Measurements from ENCODE around the gene GLIS1.
A peak's percentile ranks its signal among the peaks of the same experiment; 100 is the strongest.

The GLIS1 gene

DNA sequence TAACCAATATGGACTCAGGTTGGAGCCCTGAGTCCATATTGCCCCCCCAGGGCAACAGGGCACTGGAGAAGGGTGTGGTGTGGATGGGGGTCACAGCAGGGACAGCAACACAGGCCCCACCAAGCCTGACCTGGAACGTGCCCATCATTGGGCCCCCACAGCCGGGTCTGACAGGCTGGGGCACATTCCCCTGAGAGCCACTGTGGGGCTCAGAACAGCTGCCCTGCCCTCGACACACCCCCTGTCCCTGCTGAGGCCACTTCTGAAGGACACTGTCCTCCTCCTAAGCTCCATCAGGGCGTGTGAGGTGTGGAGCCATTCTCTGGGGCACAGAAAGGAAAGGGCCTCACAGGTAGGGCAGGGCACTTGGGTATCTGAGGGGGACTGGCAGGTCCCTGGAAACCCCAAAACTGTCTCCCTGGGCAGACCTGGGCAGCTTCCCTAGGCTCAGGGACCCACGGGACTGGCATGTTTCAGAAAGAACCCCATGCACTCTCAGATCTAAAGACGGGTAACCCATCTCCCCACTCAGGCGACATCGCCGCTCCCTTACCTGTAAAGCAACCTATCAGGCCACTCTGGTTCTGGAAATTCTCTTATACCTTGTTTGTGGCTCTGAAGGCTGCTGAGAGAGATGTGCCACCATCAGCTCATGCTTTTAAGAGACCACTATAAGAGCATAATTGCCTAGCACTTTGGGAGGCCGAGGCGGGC, 184.2 kb downstream of the GLIS1 start:
- no peak overlapping the region for H3K4me3 ChIP-seq (ENCODE audit: low read length, poor library complexity, severe bottlenecking)
- H3K9ac ChIP-seq (ENCODE audit: low read depth, low read length, poor library complexity, severe bottlenecking), result peak overlapping the region; percentile 15
- H3K27me3 ChIP-seq (ENCODE audit: insufficient read depth, low read length, poor library complexity, severe bottlenecking), result no peaks in the 10 kb centered on the region
- H3K79me2 ChIP-seq (ENCODE audit: insufficient read depth, low read length), result no peaks in the 10 kb centered on the region
- peaks cover 4% of the 10 kb centered on the region; the same call in 1 of the 2 replicates for H3F3A ChIP-seq (ENCODE audit: low read depth)
- no peak overlapping the region for H2AFZ ChIP-seq (ENCODE audit: low read length)
- H4K20me1 ChIP-seq (ENCODE audit: insufficient read depth, low read length, poor library complexity, severe bottlenecking), result no peaks in the 10 kb centered on the region
- peak overlapping the region; percentile 24 for H3K4me2 ChIP-seq (ENCODE audit: low read depth, low read length, poor library complexity, severe bottlenecking)
- peaks cover 46% of the 10 kb centered on the region for H3K4me1 ChIP-seq (ENCODE audit: insufficient read depth, low read length, poor library complexity, severe bottlenecking)
- no peaks in the 10 kb centered on the region for H3K9me2 ChIP-seq (replicated peaks; ENCODE audit: low read depth, low read length)
- TF ChIP-seq EZH2phosphoT487 (IDR thresholded peaks at IDR 0.05; ENCODE audit: borderline replicate concordance), result no peak
- TF ChIP-seq, protein P1, sequence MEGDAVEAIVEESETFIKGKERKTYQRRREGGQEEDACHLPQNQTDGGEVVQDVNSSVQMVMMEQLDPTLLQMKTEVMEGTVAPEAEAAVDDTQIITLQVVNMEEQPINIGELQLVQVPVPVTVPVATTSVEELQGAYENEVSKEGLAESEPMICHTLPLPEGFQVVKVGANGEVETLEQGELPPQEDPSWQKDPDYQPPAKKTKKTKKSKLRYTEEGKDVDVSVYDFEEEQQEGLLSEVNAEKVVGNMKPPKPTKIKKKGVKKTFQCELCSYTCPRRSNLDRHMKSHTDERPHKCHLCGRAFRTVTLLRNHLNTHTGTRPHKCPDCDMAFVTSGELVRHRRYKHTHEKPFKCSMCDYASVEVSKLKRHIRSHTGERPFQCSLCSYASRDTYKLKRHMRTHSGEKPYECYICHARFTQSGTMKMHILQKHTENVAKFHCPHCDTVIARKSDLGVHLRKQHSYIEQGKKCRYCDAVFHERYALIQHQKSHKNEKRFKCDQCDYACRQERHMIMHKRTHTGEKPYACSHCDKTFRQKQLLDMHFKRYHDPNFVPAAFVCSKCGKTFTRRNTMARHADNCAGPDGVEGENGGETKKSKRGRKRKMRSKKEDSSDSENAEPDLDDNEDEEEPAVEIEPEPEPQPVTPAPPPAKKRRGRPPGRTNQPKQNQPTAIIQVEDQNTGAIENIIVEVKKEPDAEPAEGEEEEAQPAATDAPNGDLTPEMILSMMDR (conservative IDR thresholded peaks at IDR 0.05; ENCODE audit: low read length), result no peak
- H3K36me3 ChIP-seq (ENCODE audit: insufficient read depth, low read length), result no peaks in the 10 kb centered on the region
- no peaks in the 10 kb centered on the region for H3K9me3 ChIP-seq (ENCODE audit: insufficient read depth, low read depth, low read length)

DNA sequence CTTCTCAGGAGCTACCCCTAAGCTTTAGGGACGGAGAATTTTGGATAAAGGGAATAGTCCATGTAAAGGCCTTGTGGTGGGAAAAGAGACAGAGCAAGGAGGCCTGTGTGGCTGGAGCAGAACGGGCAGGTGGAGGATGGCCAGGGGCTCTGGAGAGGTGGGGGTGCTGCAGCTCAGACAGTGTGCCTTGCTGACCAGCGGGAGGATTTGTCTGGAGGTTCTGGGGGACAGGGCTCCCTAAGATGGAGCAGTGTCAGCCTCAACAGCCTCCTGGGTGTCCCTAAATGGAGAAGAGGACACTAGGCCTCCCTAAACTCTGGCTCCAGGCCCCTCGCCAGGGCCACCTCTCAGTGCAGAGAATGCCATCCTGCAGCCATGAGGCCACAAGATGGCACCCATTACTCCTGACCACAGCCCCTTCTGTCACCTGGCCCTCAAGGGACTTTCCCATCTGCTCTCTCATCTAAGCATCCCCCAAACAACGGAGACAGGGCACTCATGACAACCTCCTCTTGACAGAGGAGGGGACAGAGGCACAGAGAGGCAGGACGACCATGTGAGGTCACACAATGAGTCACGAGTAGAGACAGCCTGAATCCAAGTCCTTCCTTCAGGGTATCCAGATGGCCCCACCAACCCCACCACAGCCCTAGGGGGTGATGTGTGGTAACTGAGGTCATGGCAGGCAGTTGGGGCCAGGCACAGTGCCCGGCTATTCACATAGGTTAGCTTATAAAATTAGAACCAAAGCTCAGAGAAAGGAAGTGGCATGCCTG, 185.0 kb downstream of the GLIS1 start:
- Histone ChIP-seq H4K20me1 (ENCODE audit: insufficient read depth, low read length, poor library complexity, severe bottlenecking) (no peaks in the 10 kb centered on the region), H3K36me3 (ENCODE audit: insufficient read depth, low read length) (no peaks in the 10 kb centered on the region), H3K4me1 (ENCODE audit: insufficient read depth, low read length, poor library complexity, severe bottlenecking) (peaks cover 43% of the 10 kb centered on the region), H2AFZ (ENCODE audit: low read length) (no peak overlapping the region), H3K9me2 (replicated peaks; ENCODE audit: low read depth, low read length) (no peaks in the 10 kb centered on the region), H3K9me3 (ENCODE audit: insufficient read depth, low read depth, low read length) (no peaks in the 10 kb centered on the region), H3K4me3 (ENCODE audit: low read length, poor library complexity, severe bottlenecking) (no peak overlapping the region), H3K9ac (ENCODE audit: low read depth, low read length, poor library complexity, severe bottlenecking) (peak overlapping the region; percentile 15), H3K79me2 (ENCODE audit: insufficient read depth, low read length) (no peaks in the 10 kb centered on the region), H3K27me3 (ENCODE audit: insufficient read depth, low read length, poor library complexity, severe bottlenecking) (no peaks in the 10 kb centered on the region), H3K4me2 (ENCODE audit: low read depth, low read length, poor library complexity, severe bottlenecking) (peak overlapping the region; percentile 24), H3F3A (ENCODE audit: low read depth) (peaks cover 4% of the 10 kb centered on the region; the same call in 1 of the 2 replicates)
- TF ChIP-seq, protein P1 (conservative IDR thresholded peaks at IDR 0.05; ENCODE audit: low read length), result peak; percentile 45
- TF ChIP-seq EZH2phosphoT487 (IDR thresholded peaks at IDR 0.05; ENCODE audit: borderline replicate concordance), result no peak

DNA sequence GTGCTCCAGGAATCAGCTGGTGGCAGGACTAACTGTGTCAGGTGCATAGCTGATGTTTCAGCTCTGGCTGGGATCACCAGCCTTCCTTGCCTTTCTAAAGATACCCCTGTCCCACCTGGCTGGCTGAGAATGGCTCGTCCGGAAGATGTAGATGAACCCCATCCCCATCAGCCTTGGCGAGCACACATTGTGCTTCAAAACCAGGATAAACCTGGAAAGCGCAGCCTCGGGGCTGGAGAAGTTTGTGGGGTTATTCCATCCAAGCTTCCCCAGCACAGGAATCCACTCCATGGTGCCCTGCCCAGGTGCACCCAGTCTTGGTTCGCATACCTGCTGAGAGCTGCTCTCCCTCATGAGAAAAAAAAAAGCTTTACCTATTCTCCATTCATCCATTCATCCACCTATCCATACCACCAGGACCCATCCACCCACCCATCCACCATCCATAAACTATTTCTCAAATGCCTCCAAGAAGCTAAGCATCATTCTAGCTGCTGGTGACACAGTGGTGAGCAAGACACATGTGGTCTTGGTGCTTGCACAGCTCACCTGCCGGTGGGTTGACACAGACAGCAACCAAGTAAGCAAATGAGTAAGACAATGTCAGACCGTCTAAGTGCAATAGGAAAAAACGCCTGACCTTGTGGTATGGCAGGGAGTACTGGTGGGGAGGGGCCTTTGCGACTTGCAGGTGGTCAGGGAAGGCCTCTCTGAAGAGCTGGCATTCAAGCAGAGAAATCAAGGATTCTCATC, 185.8 kb downstream of the GLIS1 start:
- Histone ChIP-seq H3K36me3 (ENCODE audit: insufficient read depth, low read length) (no peaks in the 10 kb centered on the region), H3K4me1 (ENCODE audit: insufficient read depth, low read length, poor library complexity, severe bottlenecking) (peaks cover 43% of the 10 kb centered on the region), H3K9me2 (replicated peaks; ENCODE audit: low read depth, low read length) (no peaks in the 10 kb centered on the region), H3F3A (ENCODE audit: low read depth) (peaks cover 4% of the 10 kb centered on the region; the same call in 1 of the 2 replicates), H3K4me3 (ENCODE audit: low read length, poor library complexity, severe bottlenecking) (no peak overlapping the region), H4K20me1 (ENCODE audit: insufficient read depth, low read length, poor library complexity, severe bottlenecking) (no peaks in the 10 kb centered on the region), H3K9me3 (ENCODE audit: insufficient read depth, low read depth, low read length) (no peaks in the 10 kb centered on the region), H3K4me2 (ENCODE audit: low read depth, low read length, poor library complexity, severe bottlenecking) (peak overlapping the region; percentile 24), H2AFZ (ENCODE audit: low read length) (no peak overlapping the region), H3K79me2 (ENCODE audit: insufficient read depth, low read length) (no peaks in the 10 kb centered on the region), H3K9ac (ENCODE audit: low read depth, low read length, poor library complexity, severe bottlenecking) (peak overlapping the region; percentile 15), H3K27me3 (ENCODE audit: insufficient read depth, low read length, poor library complexity, severe bottlenecking) (no peaks in the 10 kb centered on the region)
- TF ChIP-seq EZH2phosphoT487 (IDR thresholded peaks at IDR 0.05; ENCODE audit: borderline replicate concordance), result no peak
- TF ChIP-seq, protein P1 (conservative IDR thresholded peaks at IDR 0.05; ENCODE audit: low read length), result no peak
